ENCODE measurements around the gene TAOK1.

The TAOK1 gene

GRCh38 chr17:29544066-29544465, 153.9 kb downstream of the TAOK1 start:
- in situ Hi-C loops (cut with HindIII; ENCODE audit: low sequenced_read_pairs): loop anchor here (10.0 kb wide), 1 partner anchor 159 kb away; no protein-coding TSS in a partner anchor
- no peak for DNase-seq (ENCODE audit: low read depth)
- no peak for TF ChIP-seq CTCF (IDR thresholded peaks at IDR 0.05; ENCODE audit: low read depth, low read length, missing control alignments)
- H3K4me3 ChIP-seq (ENCODE audit: low read depth, low read length): no peak overlapping the region

- in situ Hi-C loops (cut with HindIII; ENCODE audit: low sequenced_read_pairs): loop anchor here (10.0 kb wide), 1 partner anchor 161 kb away; no protein-coding TSS in a partner anchor
- TF ChIP-seq CTCF (IDR thresholded peaks at IDR 0.05; ENCODE audit: low read depth, low read length, missing control alignments): no peak
- H3K4me3 ChIP-seq (ENCODE audit: low read depth, low read length): no peak overlapping the region
- no peak for DNase-seq (ENCODE audit: low read depth)
These were observed 155.9 kb downstream of the TAOK1 start for GRCh38 chr17:29546085-29546484.

- no peak for TF ChIP-seq CTCF (IDR thresholded peaks at IDR 0.05; ENCODE audit: low read depth, low read length, missing control alignments)
- in situ Hi-C loops (cut with HindIII; ENCODE audit: low sequenced_read_pairs): loop anchor here (10.0 kb wide), 1 partner anchor 162 kb away; no protein-coding TSS in a partner anchor
These were observed 156.7 kb downstream of the TAOK1 start for GRCh38 chr17:29546830-29547229.

GRCh38 chr17:29549177-29549923, 159.2 kb downstream of the TAOK1 start:
- in situ Hi-C loops (cut with HindIII; ENCODE audit: low sequenced_read_pairs): loop anchor here (10.0 kb wide), 1 partner anchor 165 kb away; no protein-coding TSS in a partner anchor
- H3K4me3 ChIP-seq (ENCODE audit: low read depth, low read length): no peak overlapping the region
- peak; percentile 60 for DNase-seq (ENCODE audit: low read depth)
- TF ChIP-seq CTCF (IDR thresholded peaks at IDR 0.05; ENCODE audit: low read depth, low read length, missing control alignments): no peak

More at GRCh38 chr17:29546830-29547229, 156.7 kb downstream of the TAOK1 start:
- DNase-seq (ENCODE audit: low read depth): no peak
- H3K4me3 ChIP-seq (ENCODE audit: low read depth, low read length): no peak overlapping the region

- in situ Hi-C loops (cut with HindIII; ENCODE audit: low sequenced_read_pairs): no loop called here
- H3K4me3 ChIP-seq (ENCODE audit: low read depth, low read length): no peak overlapping the region
- DNase-seq (ENCODE audit: low read depth): no peak
- no peak for TF ChIP-seq CTCF (IDR thresholded peaks at IDR 0.05; ENCODE audit: low read depth, low read length, missing control alignments)
These were observed 165.7 kb downstream of the TAOK1 start for GRCh38 chr17:29555840-29556239.

- no peak for DNase-seq (ENCODE audit: low read depth)
- no peak for TF ChIP-seq CTCF (IDR thresholded peaks at IDR 0.05; ENCODE audit: low read depth, low read length, missing control alignments)
- no peak overlapping the region for H3K4me3 ChIP-seq (ENCODE audit: low read depth, low read length)
- in situ Hi-C loops (cut with HindIII; ENCODE audit: low sequenced_read_pairs): no loop called here
These were observed 167.0 kb downstream of the TAOK1 start for GRCh38 chr17:29557085-29557738.

Data from astrocyte of the cerebellum (primary cell).